GM19438 (cell line): Measurements from ENCODE around the gene SMARCD1.

Experiments used
- ATAC-seq: cut with Tn5 transposase; IDR thresholded peaks from one replicate; pipeline ENCODE4 v1.9.1; 2021; ENCODE audit warnings: low read depth; ENCODE audit not compliant: unreplicated experiment

Gene SMARCD1

GRCh38 chr12:50056639-50056976 is 28.5 kb upstream of the SMARCD1 start:
- ATAC-seq: no peak

GRCh38 chr12:50057000-50057841 is 27.9 kb upstream of the SMARCD1 start, which contains the start of gene ASIC1:
TSS of gene ASIC1 (plus strand) at chr12:50057596. CDS start at chr12:50058767, 1,171 bp downstream.
- ATAC-seq: no peak

- ATAC-seq: no peak
Measured at GRCh38 chr12:50057896-50058670, 27.1 kb upstream of the SMARCD1 start.

GRCh38 chr12:50058743-50059312 is 26.3 kb upstream of the SMARCD1 start:
- no peak for ATAC-seq

- ATAC-seq: no peak
Measured at GRCh38 chr12:50059440-50060119, 25.6 kb upstream of the SMARCD1 start.

GRCh38 chr12:50060120-50060468 is 25.0 kb upstream of the SMARCD1 start:
- ATAC-seq: no peak

- ATAC-seq: no peak
Measured at GRCh38 chr12:50061171-50061570, 24.0 kb upstream of the SMARCD1 start.

GRCh38 chr12:50061946-50062686 is 23.0 kb upstream of the SMARCD1 start:
- no peak for ATAC-seq

GRCh38 chr12:50062728-50063460 is 22.2 kb upstream of the SMARCD1 start:
- no peak for ATAC-seq

- ATAC-seq: no peak
Measured at GRCh38 chr12:50065726-50066310, 19.3 kb upstream of the SMARCD1 start.

- ATAC-seq: no peak
Measured at GRCh38 chr12:50066402-50066801, 18.7 kb upstream of the SMARCD1 start.

GRCh38 chr12:50069069-50069468 is 16.1 kb upstream of the SMARCD1 start:
- ATAC-seq: no peak

GRCh38 chr12:50069539-50069938 is 15.6 kb upstream of the SMARCD1 start:
- ATAC-seq: no peak

GRCh38 chr12:50070314-50071060 is 14.7 kb upstream of the SMARCD1 start:
- no peak for ATAC-seq

- ATAC-seq: no peak
Measured at GRCh38 chr12:50072198-50072907, 12.8 kb upstream of the SMARCD1 start.

GRCh38 chr12:50073206-50073605 is 11.9 kb upstream of the SMARCD1 start:
- ATAC-seq: no peak

- ATAC-seq: no peak
Measured at GRCh38 chr12:50073712-50074111, 11.4 kb upstream of the SMARCD1 start.
